Left ventricle myocardium inferior (tissue), 1 donor: ENCODE data around the gene TM9SF2. TPM values are rescaled to one million over a fixed set of nuclear protein-coding genes. Genes with fewer than 3 reads are reported as not detected.

Source experiments
- DNase-seq: peaks from one replicate; pipeline ENCODE4 v3.0.0-alpha.2; 2020
- H3K27ac ChIP-seq: fragments of 200-600 bp; replicated peaks from 2 replicates; pipeline ENCODE4 v1.8.0; 2021
- H3K27me3 ChIP-seq: fragments of 200-600 bp; 2 replicates; pipeline ENCODE4 v1.8.0; 2021; ENCODE audit warnings: low read depth
- H3K36me3 ChIP-seq: fragments of 200-600 bp; 2 replicates; pipeline ENCODE4 v1.8.0; 2021
- H3K4me1 ChIP-seq: fragments of 200-600 bp; 2 replicates; pipeline ENCODE4 v1.8.0; 2021
- H3K4me3 ChIP-seq: fragments of 200-600 bp; 2 replicates; pipeline ENCODE4 v1.8.0; 2021; ENCODE audit warnings: mild to moderate bottlenecking, moderate library complexity
- H3K9me3 ChIP-seq: fragments of 200-600 bp; replicated peaks from 2 replicates; pipeline ENCODE4 v1.8.0; 2021
- CTCF ChIP-seq: fragments of 200-600 bp; IDR thresholded peaks from 2 replicates; pipeline ENCODE4 v1.8.0; 2021; ENCODE audit warnings: antibody characterized with exemption, mild to moderate bottlenecking, borderline replicate concordance
- intact Hi-C: fragments of 100-400 bp; cut with micrococcal nuclease; formaldehyde crosslinking; loops from one replicate; pipeline ENCODE4 v1.11.0; 2022
- total RNA-seq: library from RNA; stranded (reverse); fragmentation: NEBNext Ultra II Directional; extraction: Animal tissue kit (Norgen Biotek cat#: 25700); gene quantifications from one replicate; pipeline ENCODE4 v1.2.1, GENCODE V29; 2021
- donor health status: DM: no; HTN: yes; CAD: no; lungs with severe emphysema.

The TM9SF2 gene
- total RNA-seq, 1 donor from 2014 or later: 55.1 TPM

DNA sequence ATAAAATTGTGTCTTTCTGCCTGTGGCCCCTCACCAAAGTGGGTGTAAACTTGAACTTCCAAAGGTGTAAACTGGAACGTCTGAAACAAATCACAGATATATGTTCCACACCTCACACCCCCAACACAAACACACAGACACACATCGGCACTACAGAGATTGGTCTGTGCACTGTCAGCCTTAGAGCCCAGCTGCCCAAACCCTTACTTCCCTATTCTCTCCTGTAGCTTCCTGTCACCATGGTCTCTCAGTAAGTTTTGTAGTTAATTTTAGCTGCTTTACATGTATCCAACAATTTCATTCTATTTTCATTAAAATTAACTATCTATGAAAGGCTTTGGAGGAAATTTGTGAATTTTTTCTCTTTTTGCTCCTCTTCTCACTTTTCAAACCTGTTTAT is 5.4 kb downstream of the TM9SF2 start:
- no peak for TF ChIP-seq CTCF
- H3K4me1 ChIP-seq: peaks cover 73% of the 10 kb centered on the region
- H3K9me3 ChIP-seq: peaks cover 8% of the 10 kb centered on the region
- no peak overlapping the region for H3K4me3 ChIP-seq
- intact Hi-C loops: no loop called here
- no peak for DNase-seq
- no peak overlapping the region for H3K27ac ChIP-seq
- H3K36me3 ChIP-seq: peaks cover 15% of the 10 kb centered on the region
- H3K27me3 ChIP-seq: no peaks in the 10 kb centered on the region

DNA sequence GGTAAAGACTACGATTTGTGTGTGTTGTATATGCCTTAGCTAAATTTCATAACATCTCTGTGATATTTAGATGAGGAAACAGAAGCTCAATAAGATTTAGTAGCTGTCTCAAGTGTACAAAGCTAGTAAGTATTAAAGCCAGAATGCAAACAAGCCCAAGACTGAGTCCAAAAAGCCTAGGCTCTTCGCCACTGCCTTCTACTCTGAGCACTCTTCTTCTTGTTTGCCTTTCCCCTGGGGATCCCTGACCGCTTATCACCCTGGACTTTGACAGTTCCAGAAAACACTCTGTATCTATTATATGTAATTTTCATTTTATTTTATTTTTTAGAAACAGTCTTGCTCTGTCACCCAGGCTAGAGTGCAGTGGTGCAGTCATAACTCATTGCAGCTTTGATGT is 5.8 kb downstream of the TM9SF2 start:
- H3K4me3 ChIP-seq: no peak overlapping the region
- DNase-seq: no peak
- no peaks in the 10 kb centered on the region for H3K27me3 ChIP-seq
- no peak for TF ChIP-seq CTCF
- intact Hi-C loops: no loop called here
- H3K27ac ChIP-seq: no peak overlapping the region
- peaks cover 8% of the 10 kb centered on the region for H3K9me3 ChIP-seq
- H3K36me3 ChIP-seq: peaks cover 15% of the 10 kb centered on the region
- peaks cover 73% of the 10 kb centered on the region for H3K4me1 ChIP-seq

DNA sequence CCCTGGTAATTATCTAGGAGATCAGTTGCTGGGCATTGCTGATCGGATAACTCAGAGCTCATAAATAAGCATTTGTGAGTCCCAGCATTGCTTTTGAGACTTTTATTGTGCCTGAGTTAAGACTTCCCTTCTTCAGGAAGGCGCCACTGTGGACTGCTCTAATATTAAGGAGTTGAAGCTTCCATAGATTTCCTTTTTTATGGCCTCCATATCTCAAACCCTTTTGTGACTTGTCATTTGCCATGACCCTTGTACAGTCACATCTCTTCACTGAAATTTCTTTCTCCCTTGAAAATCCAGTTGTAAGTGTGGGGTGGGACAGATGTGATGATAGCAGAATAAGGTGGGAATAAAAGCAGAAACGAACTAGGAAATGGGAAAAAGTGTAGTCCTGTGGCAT is 6.3 kb downstream of the TM9SF2 start:
- no peak for DNase-seq
- intact Hi-C loops: no loop called here

DNA sequence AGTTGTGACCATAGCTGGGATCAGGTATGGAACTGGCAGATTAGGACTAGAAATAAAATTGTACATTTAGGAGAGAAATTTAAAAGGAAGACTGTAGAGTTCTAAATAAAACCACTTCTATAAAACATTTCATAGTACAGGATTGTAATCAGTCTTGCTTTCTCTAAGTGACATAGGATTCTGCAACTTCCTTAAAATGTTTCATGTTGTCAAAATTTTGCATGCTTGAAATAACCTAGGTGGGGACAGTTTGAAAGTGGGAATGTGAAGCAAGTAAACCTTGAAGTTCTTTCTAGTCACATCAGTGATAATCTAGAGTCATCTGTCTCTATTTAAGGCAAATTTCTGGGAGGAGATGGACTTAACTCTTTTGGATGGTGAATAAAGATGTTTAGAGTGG is 6.7 kb downstream of the TM9SF2 start:
- Histone ChIP-seq H3K27me3 (no peaks in the 10 kb centered on the region), H3K9me3 (peaks cover 8% of the 10 kb centered on the region), H3K4me3 (no peak overlapping the region), H3K27ac (no peak overlapping the region), H3K36me3 (peaks cover 15% of the 10 kb centered on the region), H3K4me1 (peaks cover 73% of the 10 kb centered on the region)
- intact Hi-C loops: no loop called here
- no peak for DNase-seq
- no peak for TF ChIP-seq CTCF

More for the DNA sequence above, 6.3 kb downstream of the TM9SF2 start:
- peaks cover 15% of the 10 kb centered on the region for H3K36me3 ChIP-seq
- TF ChIP-seq CTCF: no peak
- no peak overlapping the region for H3K4me3 ChIP-seq
- H3K27ac ChIP-seq: no peak overlapping the region
- peaks cover 8% of the 10 kb centered on the region for H3K9me3 ChIP-seq
- H3K27me3 ChIP-seq: no peaks in the 10 kb centered on the region
- H3K4me1 ChIP-seq: peaks cover 73% of the 10 kb centered on the region

DNA sequence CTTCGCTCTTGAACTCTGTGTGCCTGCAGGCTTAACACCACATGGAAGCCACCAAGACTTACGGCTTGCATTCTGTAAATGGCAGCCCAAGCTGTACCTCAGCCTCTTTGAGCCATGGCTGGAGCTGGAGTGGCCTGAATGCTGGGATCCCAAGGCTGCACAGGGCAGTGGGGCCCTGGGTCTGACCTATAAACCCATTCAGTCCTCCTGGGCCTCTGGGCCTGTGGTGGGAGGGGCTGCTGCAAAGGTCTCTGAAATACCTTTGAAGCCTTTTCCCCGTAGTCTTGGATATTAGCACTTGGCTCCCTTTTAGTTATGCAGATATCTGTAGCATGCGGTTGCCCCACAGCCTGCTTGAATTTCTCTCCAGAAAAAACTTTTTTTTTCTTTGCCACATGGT is 8.2 kb downstream of the TM9SF2 start:
- Histone ChIP-seq H3K27ac (no peak overlapping the region), H3K27me3 (no peaks in the 10 kb centered on the region), H3K36me3 (peaks cover 15% of the 10 kb centered on the region), H3K4me1 (peaks cover 68% of the 10 kb centered on the region), H3K4me3 (no peak overlapping the region), H3K9me3 (peaks cover 8% of the 10 kb centered on the region)
- intact Hi-C loops: no loop called here
- DNase-seq: no peak
- no peak for TF ChIP-seq CTCF

DNA sequence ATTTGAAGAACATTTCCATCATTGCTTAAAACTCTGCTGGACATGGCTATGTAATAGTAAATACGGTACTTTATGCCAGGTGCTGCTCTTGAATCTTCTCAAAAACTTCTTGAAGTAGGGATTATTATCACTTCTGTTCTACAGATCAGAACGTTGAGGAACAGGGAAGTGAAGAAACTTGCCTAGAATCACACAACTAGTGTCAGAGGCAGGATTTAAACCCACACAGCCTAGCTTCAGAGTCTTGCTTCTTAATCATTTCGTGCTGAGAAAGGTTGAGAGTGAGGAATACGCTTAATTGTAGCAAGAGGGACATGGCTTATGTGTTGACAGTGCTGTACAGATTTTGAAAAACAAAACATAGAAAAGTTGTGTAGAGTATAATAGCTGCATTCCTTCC is 13.5 kb downstream of the TM9SF2 start:
- no peak for DNase-seq
- intact Hi-C loops: no loop called here
- no peak for TF ChIP-seq CTCF
- H3K27ac ChIP-seq: no peak overlapping the region
- peaks cover 49% of the 10 kb centered on the region for H3K4me1 ChIP-seq
- no peak overlapping the region for H3K4me3 ChIP-seq
- H3K27me3 ChIP-seq: no peaks in the 10 kb centered on the region
- H3K9me3 ChIP-seq: peaks cover under 1% of the 10 kb centered on the region
- peaks cover 23% of the 10 kb centered on the region for H3K36me3 ChIP-seq
